Measurements from ENCODE around the gene ACP5.
A peak's percentile ranks its signal among the peaks of the same experiment; 100 is the strongest.

ACP5 gene

GRCh38 chr19:11541238-11541637 lies 36.2 kb downstream of the ACP5 start:
- Histone ChIP-seq H3K4me1 (ENCODE audit: insufficient read depth, low read length) (peaks cover 6% of the 10 kb centered on the region), H3K36me3 (ENCODE audit: insufficient read depth, low read length) (no peaks in the 10 kb centered on the region; the same call in 1 of the 2 replicates), H3K27me3 (ENCODE audit: insufficient read depth, low read length) (no peaks in the 10 kb centered on the region), H3K9ac (ENCODE audit: low read depth, low read length) (no peak overlapping the region), H3K4me3 (ENCODE audit: low read length) (no peak overlapping the region), H3K9me3 (ENCODE audit: insufficient read depth, low read depth, low read length) (no peaks in the 10 kb centered on the region), H3K27ac (ENCODE audit: low read depth, low read length) (no peak overlapping the region)
- WGBS = 89% methylated on average over 3 of the region's 3 CpGs

- 88% methylated on average over 5 of the region's 5 CpGs for WGBS
- H3K27ac ChIP-seq (ENCODE audit: low read depth, low read length) = peak overlapping the region; percentile 58; the same call in 1 of the 2 replicates
- H3K9me3 ChIP-seq (ENCODE audit: insufficient read depth, low read depth, low read length) = no peaks in the 10 kb centered on the region
- no peaks in the 10 kb centered on the region for H3K27me3 ChIP-seq (ENCODE audit: insufficient read depth, low read length)
- H3K36me3 ChIP-seq (ENCODE audit: insufficient read depth, low read length) = no peaks in the 10 kb centered on the region; the same call in 1 of the 2 replicates
- peak overlapping the region; percentile 60; the same call in 1 of the 2 replicates for H3K9ac ChIP-seq (ENCODE audit: low read depth, low read length)
- H3K4me1 ChIP-seq (ENCODE audit: insufficient read depth, low read length) = peaks cover 7% of the 10 kb centered on the region
- peak overlapping the region; percentile 44 for H3K4me3 ChIP-seq (ENCODE audit: low read length)
These were observed 36.8 kb downstream of the ACP5 start for GRCh38 chr19:11540645-11541044.

GRCh38 chr19:11539495-11540365 lies 37.7 kb downstream of the ACP5 start:
- 11% methylated on average over 30 of the region's 36 CpGs for WGBS
- Histone ChIP-seq H3K27ac (ENCODE audit: low read depth, low read length) (peak overlapping the region; percentile 58; the same call in 1 of the 2 replicates), H3K9ac (ENCODE audit: low read depth, low read length) (peak overlapping the region; percentile 60), H3K4me3 (ENCODE audit: low read length) (peak overlapping the region; percentile 45), H3K36me3 (ENCODE audit: insufficient read depth, low read length) (no peaks in the 10 kb centered on the region; the same call in 1 of the 2 replicates), H3K4me1 (ENCODE audit: insufficient read depth, low read length) (peaks cover 10% of the 10 kb centered on the region), H3K9me3 (ENCODE audit: insufficient read depth, low read depth, low read length) (no peaks in the 10 kb centered on the region), H3K27me3 (ENCODE audit: insufficient read depth, low read length) (no peaks in the 10 kb centered on the region)

- WGBS = 21% methylated on average over 20 of the region's 21 CpGs
- Histone ChIP-seq H3K4me3 (ENCODE audit: low read length) (peak within 1 kb of the TSS; percentile 45), H3K27me3 (ENCODE audit: insufficient read depth, low read length) (no peaks in the 10 kb centered on the region), H3K4me1 (ENCODE audit: insufficient read depth, low read length) (peaks cover 10% of the 10 kb centered on the region), H3K9ac (ENCODE audit: low read depth, low read length) (peak within 1 kb of the TSS; percentile 11; the same call in 1 of the 2 replicates), H3K36me3 (ENCODE audit: insufficient read depth, low read length) (no peaks in the 10 kb centered on the region), H3K9me3 (ENCODE audit: insufficient read depth, low read depth, low read length) (no peaks in the 10 kb centered on the region), H3K27ac (ENCODE audit: low read depth, low read length) (peak within 1 kb of the TSS; percentile 87; the same call in 1 of the 2 replicates)
These were observed 39.0 kb downstream of the ACP5 start, which contains the start of gene CNN1 for GRCh38 chr19:11538232-11539036. Gene CNN1 (plus strand): TSS chr19:11538851. CDS start chr19:11538928, 77 bp downstream.

GRCh38 chr19:11535792-11536595 lies 41.5 kb downstream of the ACP5 start:
- Histone ChIP-seq H3K4me3 (ENCODE audit: low read length) (peak overlapping the region; percentile 65), H3K9me3 (ENCODE audit: insufficient read depth, low read depth, low read length) (no peaks in the 10 kb centered on the region), H3K9ac (ENCODE audit: low read depth, low read length) (peak overlapping the region; percentile 73), H3K36me3 (ENCODE audit: insufficient read depth, low read length) (no peaks in the 10 kb centered on the region), H3K27ac (ENCODE audit: low read depth, low read length) (peak overlapping the region; percentile 61), H3K27me3 (ENCODE audit: insufficient read depth, low read length) (no peaks in the 10 kb centered on the region), H3K4me1 (ENCODE audit: insufficient read depth, low read length) (peaks cover 10% of the 10 kb centered on the region)
- 11% methylated on average over 54 of the region's 54 CpGs for WGBS

- Histone ChIP-seq H3K9ac (ENCODE audit: low read depth, low read length) (no peak overlapping the region), H3K9me3 (ENCODE audit: insufficient read depth, low read depth, low read length) (no peaks in the 10 kb centered on the region), H3K27me3 (ENCODE audit: insufficient read depth, low read length) (no peaks in the 10 kb centered on the region), H3K27ac (ENCODE audit: low read depth, low read length) (no peak overlapping the region), H3K4me3 (ENCODE audit: low read length) (no peak overlapping the region), H3K36me3 (ENCODE audit: insufficient read depth, low read length) (no peaks in the 10 kb centered on the region), H3K4me1 (ENCODE audit: insufficient read depth, low read length) (peaks cover 4% of the 10 kb centered on the region; the same call in 1 of the 2 replicates)
- WGBS = 88% methylated on average over 5 of the region's 5 CpGs
These were observed 42.5 kb downstream of the ACP5 start for GRCh38 chr19:11534948-11535347.

GRCh38 chr19:11534538-11534937 lies 42.9 kb downstream of the ACP5 start:
- H3K4me1 ChIP-seq (ENCODE audit: insufficient read depth, low read length) = peaks cover 4% of the 10 kb centered on the region; the same call in 1 of the 2 replicates
- no peaks in the 10 kb centered on the region for H3K9me3 ChIP-seq (ENCODE audit: insufficient read depth, low read depth, low read length)
- no peaks in the 10 kb centered on the region for H3K27me3 ChIP-seq (ENCODE audit: insufficient read depth, low read length)
- WGBS = 96% methylated on average over 1 of the region's 1 CpG
- H3K4me3 ChIP-seq (ENCODE audit: low read length) = no peak overlapping the region
- no peak overlapping the region for H3K9ac ChIP-seq (ENCODE audit: low read depth, low read length)
- H3K27ac ChIP-seq (ENCODE audit: low read depth, low read length) = no peak overlapping the region
- no peaks in the 10 kb centered on the region for H3K36me3 ChIP-seq (ENCODE audit: insufficient read depth, low read length)

- H3K4me1 ChIP-seq (ENCODE audit: insufficient read depth, low read length) = peaks cover under 1% of the 10 kb centered on the region; the same call in 1 of the 2 replicates
- no peak overlapping the region for H3K27ac ChIP-seq (ENCODE audit: low read depth, low read length)
- WGBS = 40% methylated on average over 9 of the region's 9 CpGs
These were observed 47.0 kb downstream of the ACP5 start for GRCh38 chr19:11530432-11530831.

GRCh38 chr19:11528551-11529341 lies 48.7 kb downstream of the ACP5 start, which contains the start of gene ECSIT:
Gene ECSIT (minus strand): TSS chr19:11529134. CDS start chr19:11519170, 9,964 bp downstream.
- no peaks in the 10 kb centered on the region for H3K9me3 ChIP-seq (ENCODE audit: insufficient read depth, low read depth, low read length)
- no peaks in the 10 kb centered on the region for H3K36me3 ChIP-seq (ENCODE audit: insufficient read depth, low read length)
- no peaks in the 10 kb centered on the region for H3K4me1 ChIP-seq (ENCODE audit: insufficient read depth, low read length)
- H3K9ac ChIP-seq (ENCODE audit: low read depth, low read length) = peak within 1 kb of the TSS; percentile 92
- peak within 1 kb of the TSS; percentile 96 for H3K27ac ChIP-seq (ENCODE audit: low read depth, low read length)
- H3K27me3 ChIP-seq (ENCODE audit: insufficient read depth, low read length) = no peaks in the 10 kb centered on the region
- peak within 1 kb of the TSS; percentile 71 for H3K4me3 ChIP-seq (ENCODE audit: low read length)
- WGBS = under 1% methylated on average over 47 of the region's 47 CpGs

More at GRCh38 chr19:11530432-11530831, 47.0 kb downstream of the ACP5 start:
- no peaks in the 10 kb centered on the region for H3K9me3 ChIP-seq (ENCODE audit: insufficient read depth, low read depth, low read length)
- H3K9ac ChIP-seq (ENCODE audit: low read depth, low read length) = no peak overlapping the region
- H3K36me3 ChIP-seq (ENCODE audit: insufficient read depth, low read length) = no peaks in the 10 kb centered on the region
- no peak overlapping the region for H3K4me3 ChIP-seq (ENCODE audit: low read length)
- H3K27me3 ChIP-seq (ENCODE audit: insufficient read depth, low read length) = no peaks in the 10 kb centered on the region

Data from HUES64 (cell line).